Motor neuron (in vitro differentiated cells): ENCODE results near the gene AOPEP. TPM values are rescaled to one million over a fixed set of nuclear protein-coding genes. Genes with fewer than 3 reads are reported as not detected.

Experiments
- ATAC-seq, 8 experiments: fragments of 200-7000 bp; cut with Tn5 transposase; replicated peaks in 6 of 8; 2 replicates each; pipeline ENCODE4 v1.8.0; 2021; ENCODE audit warnings: mild to moderate bottlenecking in 8 of 8, moderate library complexity in 8 of 8
- H3K27ac ChIP-seq, 2 donors: fragments of 250-450 bp; sonication (Bioruptor Pico); 2 replicates each; pipeline ENCODE4 v1.9.0; 2021; ENCODE audit warnings: antibody characterized with exemption in 2 of 2, mild to moderate bottlenecking in 2 of 2, moderate library complexity in 1 of 2
- H3K4me1 ChIP-seq, 2 donors: fragments of 250-450 bp; sonication (Bioruptor Pico); replicated peaks in 1 of 2; 2 replicates each; pipeline ENCODE4 v1.6.1; 2021; ENCODE audit warnings: antibody characterized with exemption in 2 of 2, mild to moderate bottlenecking in 2 of 2, moderate library complexity in 1 of 2
- H3K4me3 ChIP-seq, 5 donors: fragments of 250-450 bp; sonication (Bioruptor Pico); 2 replicates each; pipeline ENCODE4 v1.9.0; 2021; ENCODE audit warnings: antibody characterized with exemption in 5 of 5, mild to moderate bottlenecking in 5 of 5, moderate library complexity in 4 of 5
- WGBS, 10 experiments: fragments of 450-650 bp; shearing (Covaris generic); methylation state at CpG; one replicate each; pipeline ENCODE4 v1.0.0; 2022; 5-methylcytosine and 5-hydroxymethylcytosine counted together
- in situ Hi-C, 9 experiments: fragments of 400-800 bp; cut with MboI; loops; one replicate each; pipeline ENCODE4 v1.15.0; 2021; ENCODE audit warnings: low sequenced_read_pairs in 9 of 9, low pct_unique_long_range_greater_than_20kb in 2 of 9; ENCODE audit not compliant: unreplicated experiment in 9 of 9
- total RNA-seq, 8 experiments: library from RNA; unstranded; fragments of 300-600 nt; gene quantifications; 2 replicates each; pipeline versions ENCODE4 v1.2.3 to v1.2.4, GENCODE V29; 2022

AOPEP gene
- total RNA-seq, 8 experiments from 2014 or later, result 8.0 to 152 (median 16.8) TPM

DNA sequence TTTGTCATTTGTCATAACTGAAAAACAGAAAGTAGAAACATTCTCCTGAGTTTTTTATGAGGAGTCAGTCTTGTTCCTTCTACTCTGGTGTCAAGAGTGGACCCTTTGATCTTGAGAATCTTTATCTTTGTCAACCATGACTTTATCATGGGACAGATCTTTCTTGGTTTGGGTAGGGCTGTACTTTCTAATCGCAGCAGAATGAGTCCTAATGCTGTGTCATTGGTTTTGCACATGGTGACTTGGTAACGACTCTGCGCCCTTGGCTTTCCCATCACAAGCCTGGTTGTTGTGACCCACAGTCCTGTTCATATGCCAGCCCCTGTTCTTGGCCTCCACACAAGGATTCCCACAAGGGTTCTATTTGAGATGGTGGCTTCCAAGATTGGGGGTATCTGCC is 45.6 kb downstream of the AOPEP start:
- ATAC-seq, result no peak
- 10 to 96% (median 80%) methylated on average over 1 to 3 of the region's 3 CpGs; no CpG with 5 or more reads in 3 of the 10 experiments for WGBS, 10 experiments
- Histone ChIP-seq H3K4me1 (peaks cover 11 to 16% of the 10 kb centered on the region in 2 donors), H3K4me3 (no peak overlapping the region), H3K27ac (peak overlapping the region in 1 of 2 donors; percentile 45)
- in situ Hi-C loops, result loop anchor here in 1 of 9 experiments (10.0 kb wide), 1 partner anchor 353 kb away; no protein-coding TSS in a partner anchor

DNA sequence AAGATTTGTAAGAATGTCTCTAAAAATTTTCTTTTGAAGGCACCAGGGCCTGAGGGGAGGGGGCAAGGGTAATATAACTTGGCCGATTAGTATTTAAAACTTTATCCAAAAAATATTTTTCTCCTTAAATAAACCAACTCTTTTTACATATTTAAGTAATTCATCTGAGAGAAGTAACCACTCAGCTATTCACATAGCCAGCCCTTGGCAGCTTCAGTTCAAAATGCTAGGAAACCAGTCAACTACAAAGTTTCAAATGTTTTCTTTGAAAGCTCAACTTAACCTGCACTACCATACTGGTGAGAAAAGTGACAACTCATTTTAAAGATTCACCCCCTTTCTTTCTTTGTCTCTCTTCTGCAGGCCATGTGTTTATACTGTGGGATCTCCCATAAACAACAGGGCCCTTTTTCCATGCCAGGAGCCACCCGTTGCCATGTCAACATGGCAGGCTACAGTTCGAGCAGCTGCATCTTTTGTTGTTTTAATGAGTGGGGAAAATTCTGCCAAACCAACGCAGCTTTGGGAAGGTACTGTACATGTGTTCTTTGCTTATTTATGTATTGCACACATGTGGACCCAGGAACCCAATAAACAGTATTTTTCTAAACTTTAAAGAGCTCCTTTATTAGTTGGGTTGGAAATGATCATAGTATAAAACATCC is 46.3 kb downstream of the AOPEP start:
- in situ Hi-C loops, result loop anchor here in 1 of 9 experiments (10.0 kb wide), 1 partner anchor 352 kb away; no protein-coding TSS in a partner anchor
- peak overlapping the region in 1 of 2 donors; percentile 45 for H3K27ac ChIP-seq
- H3K4me1 ChIP-seq, result peaks cover 10 to 16% of the 10 kb centered on the region in 2 donors
- no peak overlapping the region for H3K4me3 ChIP-seq
- ATAC-seq, result peak in 7 of 8 experiments; percentile 23 to 95 (median 84)
- WGBS, 10 experiments, result 11 to 50% (median 34%) methylated on average over 1 to 4 of the region's 4 CpGs; no CpG with 5 or more reads in 1 of the 10 experiments

DNA sequence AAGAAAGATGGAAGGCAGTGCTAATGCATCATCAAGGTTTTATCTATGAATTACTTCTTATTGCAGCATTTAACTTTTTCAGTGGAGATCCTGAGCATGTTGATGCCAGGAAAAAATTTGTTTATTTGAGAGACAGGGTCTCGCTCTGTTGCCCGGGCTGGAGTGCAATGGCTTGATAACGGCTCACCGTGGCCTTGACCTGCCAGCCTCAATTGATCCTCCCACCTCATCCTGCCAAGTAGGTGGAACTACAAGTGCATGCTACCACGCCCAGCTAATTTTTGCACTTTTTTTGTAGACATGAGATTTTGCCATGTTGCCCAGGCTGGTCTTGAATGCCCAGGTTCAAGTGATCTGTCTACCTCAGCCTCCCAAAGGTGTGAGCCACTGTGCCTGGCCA is 47.2 kb downstream of the AOPEP start:
- in situ Hi-C loops, result loop anchor here in 1 of 9 experiments (10.0 kb wide), 1 partner anchor 351 kb away; no protein-coding TSS in a partner anchor
- Histone ChIP-seq H3K4me1 (peaks cover 10 to 16% of the 10 kb centered on the region in 2 donors), H3K27ac (no peak overlapping the region), H3K4me3 (no peak overlapping the region)
- ATAC-seq, result no peak
- 79 to 100% (median 100%) methylated on average over 1 to 5 of the region's 5 CpGs; no CpG with 5 or more reads in 5 of the 10 experiments for WGBS, 10 experiments

DNA sequence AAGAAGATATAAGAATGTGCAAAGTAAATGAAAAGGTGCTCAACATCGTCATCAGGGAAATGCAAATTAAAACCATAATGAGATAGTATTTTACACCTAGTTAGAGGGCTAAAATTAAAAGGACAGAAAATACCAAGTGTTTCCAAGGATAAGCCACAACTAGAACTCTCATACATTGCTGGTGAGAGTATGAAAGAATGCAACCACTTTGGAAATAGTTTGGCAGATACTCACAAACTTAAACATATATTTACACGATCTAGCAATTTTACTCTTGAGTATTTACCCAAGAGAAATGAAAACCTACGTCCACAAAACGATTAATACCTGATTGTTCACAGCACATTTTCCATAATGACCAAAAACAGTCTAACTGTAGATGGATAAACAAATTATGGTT is 51.5 kb downstream of the AOPEP start:
- no peak overlapping the region for H3K27ac ChIP-seq
- peaks cover 2 to 3% of the 10 kb centered on the region in 2 donors for H3K4me1 ChIP-seq
- in situ Hi-C loops, result loop anchor here in 3 of 9 experiments (10.0 to 25.0 kb wide), 4 partner anchors 109 to 347 kb away; no protein-coding TSS in a partner anchor
- ATAC-seq, result no peak
- H3K4me3 ChIP-seq, result no peak overlapping the region
- WGBS, 10 experiments, result 89 to 100% (median 96%) methylated on average over 1 to 4 of the region's 4 CpGs

DNA sequence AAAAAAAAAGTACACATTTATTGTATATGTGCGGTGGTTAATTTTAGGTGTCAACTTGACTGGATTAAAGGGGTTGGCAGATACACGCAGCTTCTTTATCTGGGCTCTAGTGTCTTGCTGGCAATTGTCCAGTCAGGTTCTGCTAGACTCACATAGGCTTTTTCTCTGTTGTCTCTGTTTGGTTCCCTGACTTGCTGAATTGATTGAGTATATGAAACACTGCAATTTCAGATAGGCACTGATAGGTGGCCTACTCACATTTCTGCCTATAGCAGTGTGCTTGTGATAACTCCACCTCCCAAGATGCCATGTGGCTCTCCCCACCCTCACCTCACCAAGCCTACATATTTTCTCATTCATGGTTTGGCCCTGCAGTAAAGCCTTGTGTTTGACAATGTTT is 52.5 kb downstream of the AOPEP start:
- Histone ChIP-seq H3K27ac (no peak overlapping the region), H3K4me3 (no peak overlapping the region), H3K4me1 (peaks cover 0 to 2% of the 10 kb centered on the region in 2 donors)
- in situ Hi-C loops, result loop anchor here in 3 of 9 experiments (10.0 to 25.0 kb wide), 4 partner anchors 108 to 346 kb away; no protein-coding TSS in a partner anchor
- no peak for ATAC-seq
- 85 to 100% (median 100%) methylated on average over 1 to 2 of the region's 2 CpGs; no CpG with 5 or more reads in 3 of the 10 experiments for WGBS, 10 experiments

DNA sequence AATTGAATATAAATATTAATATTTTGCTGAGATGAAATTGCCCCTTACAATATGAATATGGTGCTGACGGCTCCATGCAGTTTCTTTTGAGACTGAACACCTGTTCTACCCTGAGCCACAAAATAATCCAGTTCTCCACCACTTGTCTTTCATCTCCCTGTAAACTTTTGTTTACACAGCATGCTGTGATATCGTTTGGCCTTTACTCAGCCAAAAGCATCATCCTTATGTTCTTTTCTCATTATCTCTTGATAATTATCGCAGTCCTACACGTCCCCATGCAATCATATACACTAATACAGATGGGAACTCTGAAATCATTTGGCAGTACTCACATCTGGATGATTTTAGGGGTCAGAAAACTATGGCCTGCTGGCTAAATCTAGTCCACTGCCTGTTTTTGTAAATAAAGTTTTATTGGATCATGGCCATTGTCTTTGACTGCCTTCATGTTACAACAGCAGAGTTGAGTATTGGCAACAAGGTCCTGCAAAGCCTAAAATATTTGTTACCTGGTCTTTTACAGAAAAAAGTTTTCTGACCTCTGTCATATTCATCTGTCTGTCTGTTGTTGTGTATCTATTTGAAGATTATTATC is 53.3 kb downstream of the AOPEP start:
- WGBS, 10 experiments, result 67 to 100% (median 93%) methylated on average over 1 to 4 of the region's 4 CpGs
- ATAC-seq, result no peak
- Histone ChIP-seq H3K4me1 (peaks cover 0 to 2% of the 10 kb centered on the region in 2 donors), H3K4me3 (no peak overlapping the region), H3K27ac (no peak overlapping the region)
- in situ Hi-C loops, result loop anchor here in 3 of 9 experiments (10.0 to 25.0 kb wide), 4 partner anchors 108 to 345 kb away; no protein-coding TSS in a partner anchor

DNA sequence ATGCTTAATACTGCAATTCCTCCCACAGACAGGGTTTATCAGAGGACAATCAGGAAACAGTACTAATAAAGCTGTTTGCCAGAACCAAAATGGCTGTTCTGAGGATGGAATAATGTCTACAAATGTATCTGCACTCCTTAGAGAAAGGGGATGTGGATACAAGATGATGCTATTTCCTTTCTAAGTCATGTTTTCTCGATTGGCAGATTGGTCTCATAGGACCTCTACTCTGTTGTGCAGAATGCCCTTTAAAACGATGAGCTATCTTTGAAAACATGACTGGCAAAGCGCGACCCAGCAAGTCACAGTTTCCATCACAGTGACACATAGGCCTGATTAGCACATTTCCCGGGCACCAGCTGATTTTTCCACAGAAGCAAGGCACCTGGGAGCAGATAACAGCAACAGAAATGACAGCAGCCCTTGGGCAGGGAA is 54.0 kb downstream of the AOPEP start:
- WGBS, 10 experiments, result 30 to 94% (median 78%) methylated on average over 2 to 5 of the region's 5 CpGs
- ATAC-seq, result peak in 1 of 8 experiments; percentile 47
- in situ Hi-C loops, result loop anchor here in 2 of 9 experiments (25.0 kb wide), 3 partner anchors 107 to 332 kb away; no protein-coding TSS in a partner anchor
- peak overlapping the region in 1 of 2 donors; percentile 12 for H3K27ac ChIP-seq
- H3K4me3 ChIP-seq, result no peak overlapping the region
- H3K4me1 ChIP-seq, result peaks cover 0 to 2% of the 10 kb centered on the region in 2 donors

DNA sequence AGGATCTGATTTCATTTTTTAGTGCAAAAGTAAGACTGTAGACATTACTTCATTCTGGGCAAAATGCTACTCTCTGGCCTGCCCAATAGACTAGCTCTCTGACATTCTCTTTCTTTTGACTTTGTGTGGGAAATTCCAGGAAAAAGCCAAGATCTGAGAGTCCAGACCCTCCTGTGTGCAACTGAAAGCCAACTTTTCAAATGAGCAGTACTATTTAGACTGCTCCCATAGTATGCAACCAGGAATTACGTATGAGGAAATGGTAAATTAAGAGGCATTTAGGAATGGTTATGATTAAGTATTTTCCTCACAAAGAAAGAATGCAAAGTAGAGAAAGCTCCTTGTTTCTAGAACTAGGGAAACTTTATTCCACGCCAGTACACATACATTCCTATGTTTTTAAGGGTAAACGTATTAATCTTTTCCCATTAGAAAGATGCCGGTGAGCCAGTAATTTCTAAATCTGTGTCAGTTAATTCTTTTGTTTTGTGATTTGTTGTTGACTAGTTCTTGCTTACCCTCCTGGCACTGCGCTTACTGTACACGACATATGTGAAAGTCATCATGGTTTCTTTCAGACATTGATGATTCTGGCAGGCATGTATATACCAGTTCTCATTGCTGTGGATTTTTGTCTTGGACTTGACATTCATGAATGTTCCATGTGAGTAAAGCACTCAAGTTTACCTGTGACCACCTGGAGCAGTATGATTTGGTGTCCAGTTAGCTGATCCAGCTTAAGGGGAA is 56.0 kb downstream of the AOPEP start:
- Histone ChIP-seq H3K4me3 (no peak overlapping the region), H3K4me1 (peaks cover 0 to 2% of the 10 kb centered on the region in 2 donors), H3K27ac (no peak overlapping the region)
- 13 to 100% (median 86%) methylated on average over 2 to 6 of the region's 6 CpGs; no CpG with 5 or more reads in 1 of the 10 experiments for WGBS, 10 experiments
- in situ Hi-C loops, result loop anchor here in 2 of 9 experiments (25.0 kb wide), 3 partner anchors 105 to 330 kb away; no protein-coding TSS in a partner anchor
- ATAC-seq, result peak in 5 of 8 experiments; percentile 13 to 35 (median 18)

DNA sequence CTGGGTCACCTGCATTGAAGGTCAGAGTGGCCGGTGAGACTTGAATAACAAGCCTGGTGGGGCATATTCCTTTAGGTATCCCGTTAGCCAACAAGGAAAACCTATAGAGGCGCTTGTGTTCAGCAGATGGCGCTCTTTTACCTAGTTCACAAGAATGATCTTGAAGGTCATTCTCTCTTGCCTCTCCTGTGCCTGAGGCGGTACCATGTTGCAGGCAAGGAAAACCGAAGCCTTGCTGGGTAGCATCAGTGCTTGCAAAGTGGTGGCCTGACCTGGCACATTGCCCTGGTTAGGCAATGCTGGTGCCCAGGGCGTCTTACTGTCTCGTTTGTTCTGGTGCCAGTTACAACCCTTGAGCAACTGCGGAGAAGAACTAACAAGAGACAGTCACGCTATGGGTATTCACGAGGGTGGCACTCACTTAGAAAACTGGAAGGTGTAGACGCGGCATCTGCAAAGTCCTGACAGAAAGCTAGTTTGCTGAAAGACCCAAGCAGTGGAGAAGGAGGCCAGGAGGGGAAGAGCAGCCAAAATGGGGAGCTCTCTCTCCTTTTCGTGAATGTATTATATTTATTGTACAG is 56.7 kb downstream of the AOPEP start:
- in situ Hi-C loops, result loop anchor here in 2 of 9 experiments (25.0 kb wide), 3 partner anchors 104 to 329 kb away; no protein-coding TSS in a partner anchor
- WGBS, 10 experiments, result 27 to 100% (median 49%) methylated on average over 3 to 10 of the region's 14 CpGs; no CpG with 5 or more reads in 2 of the 10 experiments
- H3K4me3 ChIP-seq, result no peak overlapping the region

DNA sequence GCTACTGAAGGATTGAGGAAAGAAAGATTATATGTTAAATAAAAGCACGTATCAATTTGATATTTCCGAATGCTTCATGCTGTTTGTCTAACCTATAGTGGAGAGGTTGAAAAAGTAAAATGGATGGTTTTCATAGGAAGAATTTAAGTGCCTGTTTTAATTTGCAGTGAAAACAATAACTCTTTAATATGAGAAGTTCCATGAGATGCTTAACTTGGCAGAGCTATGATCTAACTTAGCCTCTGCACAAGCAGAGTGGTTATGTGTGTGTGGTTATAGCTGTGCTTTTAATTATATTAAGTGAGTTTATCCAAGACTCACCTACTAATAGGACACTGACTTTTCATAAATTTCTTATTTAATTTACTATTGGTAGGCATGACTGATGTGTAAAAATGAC is 57.4 kb downstream of the AOPEP start:
- H3K27ac ChIP-seq, result no peak overlapping the region
- H3K4me3 ChIP-seq, result no peak overlapping the region
- ATAC-seq, result no peak
- WGBS, 10 experiments, result 90 to 100% (median 100%) methylated on average over 1 to 2 of the region's 2 CpGs; no CpG with 5 or more reads in 1 of the 10 experiments
- peaks cover 0 to 2% of the 10 kb centered on the region in 2 donors for H3K4me1 ChIP-seq
- in situ Hi-C loops, result loop anchor here in 2 of 9 experiments (25.0 kb wide), 3 partner anchors 103 to 328 kb away; no protein-coding TSS in a partner anchor

More for the DNA sequence above, 56.7 kb downstream of the AOPEP start:
- H3K27ac ChIP-seq, result no peak overlapping the region
- ATAC-seq, result peak; percentile 79 to 97 (median 94)
- H3K4me1 ChIP-seq, result peaks cover 0 to 2% of the 10 kb centered on the region in 2 donors

DNA sequence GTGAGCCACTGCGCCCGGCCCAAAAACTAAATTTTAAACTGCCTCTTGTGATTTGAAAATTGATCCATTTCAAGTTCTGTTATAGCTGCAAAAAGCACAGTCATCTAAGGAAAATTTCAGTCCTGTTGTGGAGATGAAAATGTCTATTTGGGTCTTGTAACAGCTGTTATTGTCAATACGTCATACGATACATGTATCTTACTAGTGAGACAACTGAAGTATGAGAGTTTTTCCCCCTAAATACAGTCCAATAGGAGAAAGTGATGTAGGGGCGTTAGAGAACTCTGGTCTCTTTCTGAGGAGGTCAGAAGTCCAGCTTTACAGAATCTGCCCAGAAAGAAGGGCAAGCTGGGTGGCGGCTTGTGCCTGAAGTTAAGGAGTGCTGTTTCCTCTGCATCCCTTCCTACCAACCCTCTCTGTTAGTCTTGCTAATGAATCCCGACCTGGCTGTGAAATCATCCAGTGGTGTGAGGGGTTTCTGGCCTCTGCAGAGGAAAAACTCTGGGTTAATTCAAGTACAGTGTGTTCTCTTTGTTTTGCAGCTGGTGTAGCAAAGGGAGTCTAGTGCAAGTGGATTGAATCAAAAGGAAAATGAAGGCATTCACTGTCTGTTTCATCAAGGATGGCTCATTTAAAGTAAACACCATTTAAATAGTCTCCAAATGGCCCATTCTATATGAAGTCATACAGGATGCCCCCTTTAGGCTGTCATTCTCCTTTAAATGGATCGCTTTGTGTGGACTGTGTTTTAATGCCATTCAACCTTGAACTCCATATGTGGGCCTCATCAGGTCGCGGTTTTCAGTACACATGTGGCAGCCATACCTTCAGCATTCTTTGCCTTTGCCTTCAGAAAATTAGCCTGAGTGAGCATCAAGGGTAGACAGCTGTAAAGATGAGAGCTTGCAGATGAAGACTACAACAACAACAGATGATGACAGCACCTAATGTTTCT is 59.0 kb downstream of the AOPEP start:
- peak in 2 of 8 experiments; percentile 22 to 25 for ATAC-seq
- Histone ChIP-seq H3K27ac (no peak overlapping the region), H3K4me3 (no peak overlapping the region), H3K4me1 (peaks cover 0 to 2% of the 10 kb centered on the region in 2 donors)
- WGBS, 10 experiments, result 70 to 100% (median 85%) methylated on average over 2 to 9 of the region's 10 CpGs; no CpG with 5 or more reads in 1 of the 10 experiments
- in situ Hi-C loops, result loop anchor here in 2 of 9 experiments (25.0 kb wide), 3 partner anchors 102 to 327 kb away; no protein-coding TSS in a partner anchor
